Urinary bladder (tissue), 4 donors: ENCODE data around the gene SIGLEC9. TPM values are rescaled to one million over a fixed set of nuclear protein-coding genes. Genes with fewer than 3 reads are reported as not detected.

ENCODE experiments used
- DNase-seq: peaks from one replicate; pipeline ENCODE4 v3.0.0-alpha.2; 2015; ENCODE audit errors: extremely low spot score
- H3K27ac ChIP-seq: one replicate; pipeline ENCODE4 v1.5.1; 2013; ENCODE audit warnings: low read depth, mild to moderate bottlenecking, moderate library complexity
- H3K36me3 ChIP-seq: one replicate; pipeline ENCODE4 v1.6.1; 2013; ENCODE audit warnings: mild to moderate bottlenecking, moderate library complexity; ENCODE audit not compliant: insufficient read depth
- H3K4me1 ChIP-seq: one replicate; pipeline ENCODE4 v1.6.1; 2013; ENCODE audit warnings: mild to moderate bottlenecking, moderate library complexity; ENCODE audit not compliant: insufficient read depth
- H3K4me3 ChIP-seq: one replicate; pipeline ENCODE4 v1.5.1; 2013; ENCODE audit warnings: low read depth, low read length
- WGBS: extraction: QIAGEN DNeasy Blood & Tissue Kit; methylation state at CpG from one replicate; pipeline ENCODE4 v1.1.7; 2013; 5-methylcytosine and 5-hydroxymethylcytosine counted together
- polyA plus RNA-seq: library from polyadenylated mRNA; stranded (reverse); fragments of 200-250 nt; gene quantifications from one replicate; pipeline ENCODE4 v1.2.3, GENCODE V29; 2013
- total RNA-seq: library from RNA; depleted of rRNA; stranded (reverse); fragments of >200 nt; gene quantifications from one replicate; pipeline ENCODE4 v1.2.3, GENCODE V29; 2014
- donor health status: healthy with polysubstance abuse.
- donor health status: healthy.

SIGLEC9 gene
- total and polyA plus RNA-seq, 2 donors, result 1.4 to 5.5 TPM

GRCh38 chr19:51102991-51103390 lies 21.7 kb upstream of the SIGLEC9 start:
- no peak overlapping the region for H3K4me3 ChIP-seq
- no peak overlapping the region for H3K27ac ChIP-seq
- 81% methylated on average over 7 of the region's 7 CpGs for WGBS
- H3K4me1 ChIP-seq, result no peaks in the 10 kb centered on the region
- no peaks in the 10 kb centered on the region for H3K36me3 ChIP-seq
- DNase-seq, result no peak

DNA sequence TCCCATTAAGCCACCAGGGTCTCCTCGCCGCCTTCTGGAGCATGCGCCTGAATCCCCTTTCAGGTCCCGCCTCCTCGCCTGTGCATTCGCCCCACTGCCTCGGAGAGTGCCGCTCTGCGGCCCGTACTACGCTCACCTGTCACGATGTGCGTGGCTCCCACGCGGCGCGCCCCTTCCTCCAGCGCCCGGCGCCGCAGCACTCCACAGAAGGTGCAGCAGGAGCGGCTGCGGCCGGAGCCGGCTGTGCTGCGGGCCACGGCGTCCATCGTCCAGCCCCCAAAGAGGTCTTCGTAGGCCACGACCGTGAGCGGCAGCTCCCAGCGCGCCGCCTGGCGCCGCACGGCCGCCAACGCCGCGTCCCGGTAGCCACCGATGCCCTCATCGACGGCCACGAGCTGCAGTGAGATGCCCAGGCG lies 20.8 kb upstream of the SIGLEC9 start:
- no peak for DNase-seq
- Histone ChIP-seq H3K4me1 (peaks cover 2% of the 10 kb centered on the region), H3K27ac (no peak overlapping the region), H3K36me3 (no peaks in the 10 kb centered on the region), H3K4me3 (no peak overlapping the region)
- 79% methylated on average over 49 of the region's 49 CpGs for WGBS

- H3K4me3 ChIP-seq, result peak overlapping the region; percentile 65
- peaks cover 2% of the 10 kb centered on the region for H3K4me1 ChIP-seq
- no peak for DNase-seq
- H3K27ac ChIP-seq, result no peak overlapping the region
- 17% methylated on average over 18 of the region's 18 CpGs for WGBS
- no peaks in the 10 kb centered on the region for H3K36me3 ChIP-seq
Measured at GRCh38 chr19:51107406-51108065, 17.2 kb upstream of the SIGLEC9 start.

- peak; percentile 97 for DNase-seq
- under 1% methylated on average over 43 of the region's 43 CpGs for WGBS
Measured at GRCh38 chr19:51108066-51108804, 16.5 kb upstream of the SIGLEC9 start, which contains the start of gene CTU1. TSS of gene CTU1 (minus strand) at chr19:51108409. CDS start at chr19:51104569, 3,840 bp downstream.

DNA sequence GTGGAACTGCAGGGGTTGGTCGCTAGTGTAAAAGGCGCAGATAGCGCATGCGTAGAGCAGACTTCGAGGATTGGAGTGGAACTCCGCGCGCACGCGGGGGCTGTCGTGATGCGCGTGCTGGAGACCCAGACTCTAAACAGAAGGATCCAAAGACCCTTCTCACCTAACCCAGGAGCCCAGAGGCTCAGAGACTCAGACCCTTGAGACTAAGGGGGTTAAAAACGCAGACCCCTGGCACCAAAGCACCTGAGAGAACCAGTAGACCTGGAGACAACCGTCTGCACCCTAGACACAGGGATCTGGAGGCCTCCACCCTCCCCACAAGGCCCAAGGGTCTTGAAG lies 15.9 kb upstream of the SIGLEC9 start:
- H3K27ac ChIP-seq, result no peak overlapping the region
- WGBS, result 2% methylated on average over 15 of the region's 15 CpGs

More at GRCh38 chr19:51108066-51108804, 16.5 kb upstream of the SIGLEC9 start, which contains the start of gene CTU1:
- peak within 1 kb of the TSS; percentile 65 for H3K4me3 ChIP-seq
- peaks cover 2% of the 10 kb centered on the region for H3K4me1 ChIP-seq
- H3K27ac ChIP-seq, result no peak within 1 kb of the TSS
- H3K36me3 ChIP-seq, result no peaks in the 10 kb centered on the region

GRCh38 chr19:51110666-51110971 lies 14.1 kb upstream of the SIGLEC9 start:
- 75% methylated on average over 1 of the region's 1 CpG for WGBS
- Histone ChIP-seq H3K27ac (no peak overlapping the region), H3K4me1 (peaks cover 2% of the 10 kb centered on the region), H3K4me3 (no peak overlapping the region), H3K36me3 (no peaks in the 10 kb centered on the region)
- DNase-seq, result no peak

More for the DNA sequence above, 15.9 kb upstream of the SIGLEC9 start:
- Histone ChIP-seq H3K4me3 (peak overlapping the region; percentile 65), H3K36me3 (no peaks in the 10 kb centered on the region), H3K4me1 (peaks cover 2% of the 10 kb centered on the region)
- DNase-seq, result no peak

- Histone ChIP-seq H3K27ac (no peak overlapping the region), H3K4me3 (no peak overlapping the region), H3K4me1 (peaks cover 2% of the 10 kb centered on the region), H3K36me3 (no peaks in the 10 kb centered on the region)
- DNase-seq, result no peak
- WGBS, result 41% methylated on average over 6 of the region's 6 CpGs
Measured at GRCh38 chr19:51111606-51112005, 13.1 kb upstream of the SIGLEC9 start.

- no peak overlapping the region for H3K4me3 ChIP-seq
- DNase-seq, result no peak
- H3K4me1 ChIP-seq, result no peaks in the 10 kb centered on the region
- no peak overlapping the region for H3K27ac ChIP-seq
- WGBS, result 78% methylated on average over 6 of the region's 6 CpGs
- no peaks in the 10 kb centered on the region for H3K36me3 ChIP-seq
Measured at GRCh38 chr19:51114087-51114729, 10.5 kb upstream of the SIGLEC9 start.

- no peaks in the 10 kb centered on the region for H3K36me3 ChIP-seq
- no peaks in the 10 kb centered on the region for H3K4me1 ChIP-seq
- H3K27ac ChIP-seq, result no peak overlapping the region
- H3K4me3 ChIP-seq, result no peak overlapping the region
- WGBS, result 74% methylated on average over 6 of the region's 6 CpGs
- DNase-seq, result no peak
Measured at GRCh38 chr19:51116736-51117286, 7.9 kb upstream of the SIGLEC9 start.

DNA sequence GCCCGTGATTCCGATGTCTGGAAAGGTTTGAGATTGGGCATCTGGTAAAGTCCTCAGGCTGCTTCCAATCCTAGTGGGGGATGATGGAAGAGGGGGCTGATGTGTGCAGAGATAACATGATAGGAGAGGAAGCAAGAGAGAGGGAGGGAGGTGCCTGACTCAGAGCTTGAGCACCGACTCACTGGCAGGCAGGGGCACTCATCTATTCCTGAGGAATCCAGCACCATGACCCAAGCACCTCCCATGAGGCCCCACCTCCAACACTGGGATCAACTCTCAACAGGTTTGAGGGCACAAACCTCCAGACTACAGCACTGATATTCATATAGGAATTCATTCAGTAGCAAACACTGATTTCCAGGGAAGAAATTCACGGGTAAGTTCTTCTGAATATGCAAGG lies 5.6 kb upstream of the SIGLEC9 start:
- Histone ChIP-seq H3K4me1 (no peaks in the 10 kb centered on the region), H3K36me3 (no peaks in the 10 kb centered on the region), H3K4me3 (no peak overlapping the region), H3K27ac (no peak overlapping the region)
- 49% methylated on average over 4 of the region's 4 CpGs for WGBS
- DNase-seq, result no peak

DNA sequence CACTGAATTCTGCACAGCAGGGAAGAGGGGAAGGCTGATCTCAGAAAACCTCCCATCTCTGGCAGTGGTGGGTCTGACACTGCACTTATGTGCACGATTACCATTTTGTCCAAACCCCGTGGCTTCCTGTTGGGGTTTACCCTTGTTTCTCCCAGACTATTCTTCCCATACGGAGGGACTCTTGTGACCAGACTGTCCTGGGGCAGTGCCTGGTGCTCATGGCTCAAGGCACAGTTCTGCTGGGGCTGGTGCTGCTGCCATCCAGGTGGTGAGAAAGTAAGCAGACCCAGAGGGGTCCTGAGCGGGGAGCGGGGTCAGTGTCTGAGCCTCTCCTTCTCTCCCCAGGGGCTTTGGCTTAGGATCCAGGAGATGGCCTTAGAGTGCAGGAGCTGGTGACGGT lies 5.1 kb upstream of the SIGLEC9 start:
- WGBS, result 77% methylated on average over 6 of the region's 6 CpGs
- Histone ChIP-seq H3K4me3 (no peak overlapping the region), H3K4me1 (no peaks in the 10 kb centered on the region), H3K36me3 (no peaks in the 10 kb centered on the region), H3K27ac (no peak overlapping the region)
- no peak for DNase-seq

- Histone ChIP-seq H3K4me1 (no peaks in the 10 kb centered on the region), H3K27ac (no peak overlapping the region), H3K36me3 (no peaks in the 10 kb centered on the region), H3K4me3 (no peak overlapping the region)
- DNase-seq, result no peak
- 80% methylated on average over 6 of the region's 6 CpGs for WGBS
Measured at GRCh38 chr19:51120160-51120559, 4.5 kb upstream of the SIGLEC9 start.

DNA sequence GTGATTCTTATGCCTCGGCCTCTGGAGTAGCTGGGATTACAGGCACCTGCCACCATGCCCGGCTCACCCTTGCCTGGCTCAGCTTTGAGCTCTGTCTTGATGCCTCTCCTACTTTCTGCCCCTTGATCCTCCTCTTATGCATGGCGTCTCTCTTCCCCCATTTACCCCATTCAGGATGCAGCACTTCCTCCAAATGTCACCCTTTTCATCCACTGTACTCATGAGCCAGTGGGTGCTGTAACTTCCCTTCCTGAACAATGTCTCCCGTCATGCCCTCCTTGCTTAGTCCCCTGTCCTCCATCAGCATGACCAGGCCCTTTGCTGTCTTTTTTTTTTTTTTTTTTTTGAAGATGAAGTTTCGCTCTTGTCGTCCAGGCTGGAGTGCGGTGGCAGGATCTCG lies 3.4 kb upstream of the SIGLEC9 start:
- Histone ChIP-seq H3K4me1 (no peaks in the 10 kb centered on the region), H3K4me3 (no peak overlapping the region), H3K27ac (no peak overlapping the region), H3K36me3 (no peaks in the 10 kb centered on the region)
- no peak for DNase-seq
- 86% methylated on average over 8 of the region's 8 CpGs for WGBS
